Duodenal mucosa (tissue), 2 donors: ENCODE results near the gene CDHR2.
A peak's percentile ranks its signal among the peaks of the same experiment; 100 is the strongest.

Source experiments
- H3K27ac ChIP-seq: one replicate; pipeline ENCODE4 v1.7.0; 2013; ENCODE audit warnings: low read depth, low read length
- H3K27me3 ChIP-seq, 2 donors: one replicate each; pipeline ENCODE4 v1.7.0; 2013; ENCODE audit warnings: low read length in 2 of 2, control low read depth in 1 of 2; ENCODE audit not compliant: insufficient read depth in 2 of 2, control insufficient read depth in 1 of 2
- H3K36me3 ChIP-seq, 2 donors: one replicate each; pipeline ENCODE4 v1.7.0; 2013; ENCODE audit warnings: low read length in 2 of 2, control low read depth in 1 of 2; ENCODE audit not compliant: insufficient read depth in 2 of 2, control insufficient read depth in 1 of 2
- H3K4me1 ChIP-seq, 2 donors: one replicate each; pipeline ENCODE4 v1.7.0; 2013; ENCODE audit warnings: low read length in 2 of 2, control low read depth in 1 of 2; ENCODE audit not compliant: insufficient read depth in 2 of 2, control insufficient read depth in 1 of 2
- H3K4me3 ChIP-seq, 2 donors: one replicate each; pipeline ENCODE4 v1.7.0; 2013; ENCODE audit warnings: low read length in 2 of 2, low read depth in 1 of 2
- H3K9ac ChIP-seq, 2 donors: one replicate each; pipeline ENCODE4 v1.7.0; 2013; ENCODE audit warnings: low read length in 2 of 2, low read depth in 1 of 2
- H3K9me3 ChIP-seq, 2 donors: one replicate each; pipeline ENCODE4 v1.7.0; 2013; ENCODE audit warnings: low read length in 2 of 2, control low read depth in 1 of 2; ENCODE audit not compliant: control insufficient read depth in 1 of 2

Gene CDHR2, protein sequence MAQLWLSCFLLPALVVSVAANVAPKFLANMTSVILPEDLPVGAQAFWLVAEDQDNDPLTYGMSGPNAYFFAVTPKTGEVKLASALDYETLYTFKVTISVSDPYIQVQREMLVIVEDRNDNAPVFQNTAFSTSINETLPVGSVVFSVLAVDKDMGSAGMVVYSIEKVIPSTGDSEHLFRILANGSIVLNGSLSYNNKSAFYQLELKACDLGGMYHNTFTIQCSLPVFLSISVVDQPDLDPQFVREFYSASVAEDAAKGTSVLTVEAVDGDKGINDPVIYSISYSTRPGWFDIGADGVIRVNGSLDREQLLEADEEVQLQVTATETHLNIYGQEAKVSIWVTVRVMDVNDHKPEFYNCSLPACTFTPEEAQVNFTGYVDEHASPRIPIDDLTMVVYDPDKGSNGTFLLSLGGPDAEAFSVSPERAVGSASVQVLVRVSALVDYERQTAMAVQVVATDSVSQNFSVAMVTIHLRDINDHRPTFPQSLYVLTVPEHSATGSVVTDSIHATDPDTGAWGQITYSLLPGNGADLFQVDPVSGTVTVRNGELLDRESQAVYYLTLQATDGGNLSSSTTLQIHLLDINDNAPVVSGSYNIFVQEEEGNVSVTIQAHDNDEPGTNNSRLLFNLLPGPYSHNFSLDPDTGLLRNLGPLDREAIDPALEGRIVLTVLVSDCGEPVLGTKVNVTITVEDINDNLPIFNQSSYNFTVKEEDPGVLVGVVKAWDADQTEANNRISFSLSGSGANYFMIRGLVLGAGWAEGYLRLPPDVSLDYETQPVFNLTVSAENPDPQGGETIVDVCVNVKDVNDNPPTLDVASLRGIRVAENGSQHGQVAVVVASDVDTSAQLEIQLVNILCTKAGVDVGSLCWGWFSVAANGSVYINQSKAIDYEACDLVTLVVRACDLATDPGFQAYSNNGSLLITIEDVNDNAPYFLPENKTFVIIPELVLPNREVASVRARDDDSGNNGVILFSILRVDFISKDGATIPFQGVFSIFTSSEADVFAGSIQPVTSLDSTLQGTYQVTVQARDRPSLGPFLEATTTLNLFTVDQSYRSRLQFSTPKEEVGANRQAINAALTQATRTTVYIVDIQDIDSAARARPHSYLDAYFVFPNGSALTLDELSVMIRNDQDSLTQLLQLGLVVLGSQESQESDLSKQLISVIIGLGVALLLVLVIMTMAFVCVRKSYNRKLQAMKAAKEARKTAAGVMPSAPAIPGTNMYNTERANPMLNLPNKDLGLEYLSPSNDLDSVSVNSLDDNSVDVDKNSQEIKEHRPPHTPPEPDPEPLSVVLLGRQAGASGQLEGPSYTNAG (N-terminal part only)

DNA sequence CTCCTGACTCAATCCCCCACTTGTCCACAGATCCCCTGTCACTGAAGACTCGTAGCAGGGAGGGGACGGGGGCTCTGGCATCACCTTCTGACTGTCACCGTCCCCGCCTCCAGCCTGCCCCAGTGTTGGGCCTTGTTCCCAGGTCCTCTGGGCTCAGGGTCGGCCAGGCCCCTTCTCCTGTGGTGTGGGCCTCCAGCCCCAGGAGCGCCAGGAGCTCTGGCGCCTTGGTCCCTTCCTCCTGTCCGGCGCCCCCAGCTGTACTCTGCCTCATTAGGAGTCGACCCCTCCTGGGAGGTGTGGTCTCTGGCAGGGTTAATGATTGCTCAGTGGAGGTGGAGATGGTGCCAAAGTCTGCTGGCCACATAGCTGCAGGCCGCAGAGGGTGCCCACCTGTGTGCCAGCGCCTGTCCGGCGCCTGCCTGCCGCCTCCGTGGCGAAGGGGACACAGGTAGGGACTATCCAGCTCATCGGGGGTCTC, at the start of gene CDHR2:
TSS of gene CDHR2 (plus strand) at position 376 of the 478 bp plus-strand sequence. CDS start 16,011 bp downstream, outside the sequence.
- Histone ChIP-seq H3K4me3 (peak within 1 kb of the TSS; percentile 61 to 62), H3K4me1 (peaks cover 24 to 64% of the 10 kb centered on the region in 2 donors), H3K9ac (peak within 1 kb of the TSS; percentile 77 to 86), H3K27me3 (no peaks in the 10 kb centered on the region), H3K9me3 (no peaks in the 10 kb centered on the region), H3K36me3 (peaks cover 0 to 7% of the 10 kb centered on the region in 2 donors), H3K27ac (peak within 1 kb of the TSS; percentile 84)

DNA sequence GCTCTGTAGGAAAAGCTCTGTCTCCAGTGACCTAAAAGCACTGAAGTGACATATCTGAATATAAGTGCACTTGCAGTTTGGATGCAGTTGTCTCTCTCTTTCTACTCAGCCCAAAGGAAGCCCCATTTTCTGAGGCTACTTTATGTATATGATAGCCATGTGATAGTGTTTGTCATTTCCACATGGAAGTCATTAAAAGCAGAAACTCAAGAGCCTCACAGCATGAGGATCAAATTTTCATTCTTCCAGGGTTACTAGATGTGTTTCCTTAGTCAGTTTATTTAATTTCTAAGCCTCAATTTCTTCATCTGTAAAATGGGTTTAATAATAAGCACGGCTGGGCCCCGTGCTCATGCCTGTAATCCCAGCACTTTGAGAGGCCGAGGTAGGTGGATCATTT, 48.6 kb upstream of the CDHR2 start:
- Histone ChIP-seq H3K9me3 (no peaks in the 10 kb centered on the region), H3K4me3 (no peak overlapping the region), H3K27ac (no peak overlapping the region), H3K27me3 (no peaks in the 10 kb centered on the region), H3K9ac (no peak overlapping the region), H3K4me1 (no peaks in the 10 kb centered on the region), H3K36me3 (peaks cover 24 to 76% of the 10 kb centered on the region in 2 donors)

DNA sequence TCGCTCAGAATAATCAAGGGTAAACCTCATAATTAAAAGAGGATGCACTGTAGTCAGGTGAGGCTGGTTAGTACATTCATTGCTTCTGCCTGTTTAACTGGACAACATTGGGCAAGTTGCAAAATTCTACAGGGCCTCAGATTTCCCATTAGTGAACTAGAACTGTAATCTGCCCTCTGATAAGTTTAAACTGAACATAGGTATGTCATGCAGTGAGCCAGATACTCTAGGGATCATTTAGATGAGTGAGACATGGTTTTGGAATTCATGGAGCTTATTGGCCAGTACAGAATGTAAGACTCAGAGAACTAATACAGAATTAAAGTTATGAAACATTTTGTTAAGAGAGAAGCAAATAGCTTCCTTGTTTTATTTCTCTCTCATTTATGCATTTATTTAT, 47.8 kb upstream of the CDHR2 start:
- no peak overlapping the region for H3K27ac ChIP-seq
- H3K36me3 ChIP-seq = peaks cover 24 to 73% of the 10 kb centered on the region in 2 donors
- no peak overlapping the region for H3K9ac ChIP-seq
- H3K4me1 ChIP-seq = no peaks in the 10 kb centered on the region
- H3K4me3 ChIP-seq = no peak overlapping the region
- H3K9me3 ChIP-seq = no peaks in the 10 kb centered on the region
- no peaks in the 10 kb centered on the region for H3K27me3 ChIP-seq

DNA sequence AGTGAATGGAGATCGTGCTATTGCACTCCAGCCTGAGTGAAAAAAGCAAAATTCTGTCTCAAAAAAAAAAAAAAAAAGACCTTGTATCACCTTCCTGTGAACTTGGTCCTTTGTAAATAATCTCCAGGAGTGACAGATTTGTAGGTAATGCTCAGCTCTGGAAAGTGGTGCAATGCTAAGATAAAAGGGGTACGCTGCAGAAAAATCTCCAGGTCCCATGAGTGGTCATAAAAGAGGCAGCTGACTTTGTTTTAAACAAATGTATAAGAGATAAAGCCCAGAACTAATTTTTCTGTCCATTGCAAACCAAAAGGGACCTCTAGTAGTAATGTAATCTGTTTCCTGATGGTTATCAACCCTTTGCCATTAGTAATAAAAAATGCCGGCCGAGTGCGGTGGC, 45.6 kb upstream of the CDHR2 start:
- Histone ChIP-seq H3K9ac (no peak overlapping the region), H3K4me3 (no peak overlapping the region), H3K4me1 (no peaks in the 10 kb centered on the region), H3K27ac (no peak overlapping the region), H3K36me3 (peaks cover 30 to 75% of the 10 kb centered on the region in 2 donors), H3K9me3 (no peaks in the 10 kb centered on the region), H3K27me3 (no peaks in the 10 kb centered on the region)

DNA sequence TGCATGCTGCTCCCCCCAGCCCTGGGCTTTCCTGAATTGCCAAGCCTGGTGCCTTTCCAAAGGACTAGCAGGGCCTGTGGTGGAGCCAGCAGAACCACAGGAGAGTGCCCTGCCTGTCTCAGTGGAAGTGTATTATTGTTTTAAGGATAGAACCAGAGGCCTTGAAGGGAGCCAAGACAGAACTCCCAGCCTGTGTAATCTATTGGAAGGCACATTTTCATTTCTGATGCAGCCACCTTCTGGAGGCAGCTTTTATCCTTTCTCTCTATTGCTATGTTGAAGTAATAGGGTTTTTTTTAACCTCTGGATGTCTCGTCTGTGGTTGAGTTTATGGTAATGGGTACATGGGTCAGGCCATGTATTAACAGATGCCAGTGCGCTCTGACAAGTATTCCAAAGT, 41.2 kb upstream of the CDHR2 start:
- Histone ChIP-seq H3K36me3 (peaks cover 26 to 52% of the 10 kb centered on the region in 2 donors), H3K9me3 (no peaks in the 10 kb centered on the region), H3K4me3 (no peak overlapping the region), H3K27me3 (no peaks in the 10 kb centered on the region), H3K9ac (no peak overlapping the region), H3K4me1 (no peaks in the 10 kb centered on the region), H3K27ac (no peak overlapping the region)

DNA sequence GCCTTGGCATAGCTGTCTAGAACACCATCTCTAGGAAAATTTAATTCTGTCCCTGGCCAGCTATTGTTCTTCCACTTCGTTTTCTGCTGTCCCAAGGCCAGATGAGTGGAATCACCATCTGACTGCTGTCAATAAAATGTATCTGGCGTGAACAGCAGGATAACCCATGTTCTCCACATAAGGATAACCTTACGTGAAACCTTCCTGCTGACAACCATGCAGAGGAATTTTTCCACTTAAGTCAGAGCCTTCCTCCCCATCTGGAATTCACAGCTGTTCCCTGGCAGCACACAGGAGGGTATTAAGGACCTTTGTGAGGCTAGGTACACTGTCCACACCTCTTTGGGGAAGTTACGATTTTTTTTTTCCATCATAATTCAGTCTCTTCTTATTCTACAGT, 40.5 kb upstream of the CDHR2 start:
- Histone ChIP-seq H3K9ac (no peak overlapping the region), H3K4me3 (no peak overlapping the region), H3K9me3 (no peaks in the 10 kb centered on the region), H3K36me3 (peaks cover 26 to 52% of the 10 kb centered on the region in 2 donors), H3K27me3 (no peaks in the 10 kb centered on the region), H3K4me1 (no peaks in the 10 kb centered on the region), H3K27ac (no peak overlapping the region)

DNA sequence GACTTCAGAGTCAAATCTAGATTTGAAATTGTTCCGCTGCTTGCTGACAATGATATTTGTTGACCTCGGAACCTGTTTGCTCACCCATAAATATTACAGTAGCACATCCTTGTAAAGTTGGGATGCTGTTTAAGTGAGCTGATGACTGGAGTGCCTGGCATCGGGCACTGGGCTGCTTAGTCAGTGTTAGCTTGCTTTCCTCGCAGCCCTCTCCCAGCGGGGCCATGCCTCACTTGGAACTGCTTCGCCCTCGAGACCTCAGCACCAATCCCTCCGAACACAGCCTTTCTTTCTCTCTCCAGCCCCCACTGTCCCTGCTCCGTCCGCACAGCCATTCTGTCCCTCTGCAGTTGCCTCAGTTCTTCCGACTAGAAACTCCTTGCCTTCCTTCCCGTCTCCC, 35.4 kb upstream of the CDHR2 start:
- Histone ChIP-seq H3K27ac (no peak overlapping the region), H3K36me3 (peaks cover 6 to 9% of the 10 kb centered on the region in 2 donors), H3K4me3 (no peak overlapping the region), H3K4me1 (no peaks in the 10 kb centered on the region), H3K9me3 (no peaks in the 10 kb centered on the region), H3K27me3 (no peaks in the 10 kb centered on the region), H3K9ac (no peak overlapping the region)

DNA sequence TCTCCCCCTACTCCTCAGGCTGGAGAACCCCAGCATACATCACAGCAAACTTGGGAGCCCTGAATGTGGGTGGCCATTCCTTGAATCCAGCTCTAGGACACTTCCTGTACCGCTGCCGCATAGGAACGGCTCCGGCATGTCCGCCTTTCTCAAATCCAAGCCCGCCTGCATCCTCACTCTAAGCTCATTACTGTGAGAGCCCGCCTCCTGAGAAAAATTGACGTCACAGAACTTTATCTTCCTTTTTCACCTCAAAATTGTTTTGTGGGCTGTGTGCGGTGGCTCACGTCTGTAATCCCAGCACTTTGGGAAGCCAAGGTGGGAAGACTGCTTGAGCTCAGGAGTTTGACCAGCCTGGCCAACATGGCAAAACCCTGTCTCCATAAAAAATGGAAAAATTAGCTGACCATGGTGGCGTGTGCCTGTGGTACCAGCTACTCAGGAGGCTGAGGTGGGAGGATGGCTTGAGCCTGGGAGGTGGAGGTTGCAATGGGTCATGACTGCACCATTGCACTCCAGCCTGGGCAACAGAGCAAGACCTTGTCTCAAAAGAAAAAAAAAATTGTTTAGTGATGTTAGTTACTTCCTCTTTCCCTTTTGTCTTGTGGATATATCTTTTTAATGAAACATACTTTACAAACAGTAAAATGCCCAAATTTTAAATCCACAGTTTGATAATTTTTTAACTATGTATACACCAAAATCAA, 34.7 kb upstream of the CDHR2 start:
- no peak overlapping the region for H3K9ac ChIP-seq
- no peaks in the 10 kb centered on the region for H3K9me3 ChIP-seq
- H3K27ac ChIP-seq = no peak overlapping the region

DNA sequence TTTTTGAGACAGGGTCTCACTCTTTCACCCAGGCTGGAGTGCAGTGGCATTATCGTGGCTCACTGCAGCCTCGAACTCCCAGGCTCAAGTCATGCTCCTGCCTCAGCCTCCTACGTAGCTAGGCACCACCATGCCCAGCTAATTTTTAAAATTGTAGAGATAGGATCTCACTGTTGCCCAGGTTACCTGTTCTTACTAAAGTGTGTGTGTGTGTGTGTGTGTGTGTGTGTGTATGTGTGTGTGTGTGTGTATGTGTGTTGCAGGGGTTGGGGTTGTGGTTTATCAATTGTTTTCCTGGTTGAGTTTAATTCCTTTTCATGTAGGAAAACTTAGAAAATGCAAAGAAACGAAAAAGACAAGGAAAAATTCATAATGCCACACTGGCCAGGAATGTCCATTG, 33.7 kb upstream of the CDHR2 start:
- no peak overlapping the region for H3K27ac ChIP-seq
- no peaks in the 10 kb centered on the region for H3K27me3 ChIP-seq
- no peak overlapping the region for H3K4me3 ChIP-seq
- H3K9ac ChIP-seq = no peak overlapping the region
- H3K36me3 ChIP-seq = no peaks in the 10 kb centered on the region
- no peaks in the 10 kb centered on the region for H3K4me1 ChIP-seq
- H3K9me3 ChIP-seq = no peaks in the 10 kb centered on the region

More for the DNA sequence above, 34.7 kb upstream of the CDHR2 start:
- peaks cover 0 to 3% of the 10 kb centered on the region in 2 donors for H3K36me3 ChIP-seq
- H3K27me3 ChIP-seq = no peaks in the 10 kb centered on the region
- H3K4me3 ChIP-seq = no peak overlapping the region
- H3K4me1 ChIP-seq = no peaks in the 10 kb centered on the region
